Neural cell (in vitro differentiated cells): ENCODE data around the gene OLFM1.

Experiments used
- CTCF ChIP-seq: fragments of 450-650 bp; IDR thresholded peaks from 2 replicates; pipeline ENCODE4 v1.5.1; 2014; ENCODE audit warnings: antibody characterized with exemption, mild to moderate bottlenecking, moderate library complexity; ENCODE audit not compliant: poor library complexity, severe bottlenecking
- REST ChIP-seq: IDR thresholded peaks from 2 replicates; pipeline ENCODE4 v1.6.1; 2012; ENCODE audit warnings: borderline replicate concordance

GRCh38 chr9:135107581-135108235 lies 20.2 kb downstream of the OLFM1 start:
- no peak for TF ChIP-seq REST
- TF ChIP-seq CTCF, result no peak
